Adrenal gland (tissue), 5 donors: ENCODE measurements around the gene UMOD.

ENCODE experiments used
- CTCF ChIP-seq, 6 experiments: fragments of 450-650 bp in 4 of 6; fragments of 200-600 bp in 2 of 6; sonication (generic) in 1 of 6; IDR thresholded peaks; 1 replicate in 5 of 6; 2 replicates in 1 of 6; pipeline versions ENCODE4 v1.5.1 to v1.8.0; 2016 to 2021; ENCODE audit warnings: antibody characterized with exemption in 6 of 6, mild to moderate bottlenecking in 2 of 6, moderate library complexity in 1 of 6
- POLR2A ChIP-seq, 2 donors: fragments of 450-650 bp; IDR thresholded peaks; one replicate each; pipeline ENCODE4 v1.6.1; 2017; ENCODE audit warnings: antibody characterized with exemption in 2 of 2, mild to moderate bottlenecking in 2 of 2, moderate library complexity in 1 of 2
- donor health status: DM: no; HTN: no; CAD: no.

GRCh38 chr16:20300312-20301097 is 52.0 kb downstream of the UMOD start:
- peak; percentile 45 to 72 (median 64) for TF ChIP-seq CTCF (IDR thresholded peaks at IDR 0.05)
- TF ChIP-seq POLR2A (IDR thresholded peaks at IDR 0.05) = no peak
